ENCODE measurements around the gene ILKAP.

ILKAP gene

DNA sequence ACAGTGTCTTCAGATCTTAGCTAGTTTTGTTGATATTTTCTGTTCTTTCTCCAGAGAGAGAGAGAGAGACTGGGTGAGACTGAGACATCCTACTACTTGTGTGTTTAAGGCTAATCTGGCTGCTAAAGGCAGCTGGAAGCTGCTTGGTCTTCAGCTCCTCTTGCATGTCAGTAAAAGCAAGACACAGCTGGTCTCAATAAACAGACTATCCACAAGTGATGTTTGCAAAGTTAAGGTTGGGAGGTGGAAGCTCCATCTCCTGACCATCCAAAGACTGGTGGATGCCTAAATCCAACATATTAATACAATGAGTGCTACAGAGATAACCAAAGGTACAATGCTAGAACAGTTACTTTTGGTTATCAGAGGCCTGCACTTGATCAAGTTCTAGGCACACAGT is 26.9 kb downstream of the ILKAP start:
- Histone ChIP-seq H4K20me1 (ENCODE audit: insufficient read depth, low read length) (peaks cover 15% of the 10 kb centered on the region), H3K9me3 (ENCODE audit: insufficient read depth, low read length, severe bottlenecking) (no peaks in the 10 kb centered on the region), H3K79me2 (ENCODE audit: insufficient read depth, low read length) (no peaks in the 10 kb centered on the region), H2AFZ (ENCODE audit: low read depth, low read length) (no peak overlapping the region), H3K4me3 (ENCODE audit: low read depth in 1 of 2, low read length in 2 of 2) (no peak overlapping the region), H3K27ac (ENCODE audit: low read length) (no peak overlapping the region), H3K4me2 (ENCODE audit: insufficient read depth, low read length) (no peak overlapping the region), H3K4me1 (ENCODE audit: insufficient read depth, low read length) (no peaks in the 10 kb centered on the region), H3K9ac (ENCODE audit: low read depth, low read length) (no peak overlapping the region), H3K36me3 (ENCODE audit: insufficient read depth, low read length) (peaks cover 97% of the 10 kb centered on the region), H3K27me3 (ENCODE audit: insufficient read depth, low read length, poor library complexity) (no peaks in the 10 kb centered on the region)
- no peak for TF ChIP-seq EZH2 (IDR thresholded peaks at IDR 0.05; ENCODE audit: borderline replicate concordance, low read depth, low read length, severe bottlenecking)
- TF ChIP-seq, protein P1, sequence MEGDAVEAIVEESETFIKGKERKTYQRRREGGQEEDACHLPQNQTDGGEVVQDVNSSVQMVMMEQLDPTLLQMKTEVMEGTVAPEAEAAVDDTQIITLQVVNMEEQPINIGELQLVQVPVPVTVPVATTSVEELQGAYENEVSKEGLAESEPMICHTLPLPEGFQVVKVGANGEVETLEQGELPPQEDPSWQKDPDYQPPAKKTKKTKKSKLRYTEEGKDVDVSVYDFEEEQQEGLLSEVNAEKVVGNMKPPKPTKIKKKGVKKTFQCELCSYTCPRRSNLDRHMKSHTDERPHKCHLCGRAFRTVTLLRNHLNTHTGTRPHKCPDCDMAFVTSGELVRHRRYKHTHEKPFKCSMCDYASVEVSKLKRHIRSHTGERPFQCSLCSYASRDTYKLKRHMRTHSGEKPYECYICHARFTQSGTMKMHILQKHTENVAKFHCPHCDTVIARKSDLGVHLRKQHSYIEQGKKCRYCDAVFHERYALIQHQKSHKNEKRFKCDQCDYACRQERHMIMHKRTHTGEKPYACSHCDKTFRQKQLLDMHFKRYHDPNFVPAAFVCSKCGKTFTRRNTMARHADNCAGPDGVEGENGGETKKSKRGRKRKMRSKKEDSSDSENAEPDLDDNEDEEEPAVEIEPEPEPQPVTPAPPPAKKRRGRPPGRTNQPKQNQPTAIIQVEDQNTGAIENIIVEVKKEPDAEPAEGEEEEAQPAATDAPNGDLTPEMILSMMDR (IDR thresholded peaks at IDR 0.05; ENCODE audit: borderline replicate concordance, extremely low read depth, low read length, poor library complexity, severe bottlenecking): no peak
- DNase-seq (no peak), ATAC-seq (ENCODE audit: insufficient read depth, low read depth) (no peak)

DNA sequence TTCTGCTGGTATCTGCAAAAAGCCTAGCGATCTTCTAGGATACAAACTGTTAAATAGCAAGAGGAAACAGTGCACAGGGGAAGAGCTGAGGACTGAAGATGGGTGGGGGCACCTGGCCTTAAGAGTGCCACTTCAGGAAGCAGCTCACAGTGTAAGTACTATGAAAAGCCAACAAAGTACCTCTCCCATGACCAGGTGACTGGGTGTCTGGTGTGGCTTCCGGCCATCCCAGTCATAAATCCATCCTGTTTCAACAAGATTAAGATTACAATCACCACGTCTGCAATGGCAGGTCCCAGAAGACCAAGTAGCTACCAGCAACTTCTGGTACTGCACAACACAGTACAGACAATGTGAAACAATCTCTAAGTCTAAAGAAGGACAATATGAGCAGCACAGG is 28.8 kb downstream of the ILKAP start:
- peaks cover 94% of the 10 kb centered on the region for H3K36me3 ChIP-seq (ENCODE audit: insufficient read depth, low read length)
- H3K9ac ChIP-seq (ENCODE audit: low read depth, low read length): no peak overlapping the region
- H3K4me2 ChIP-seq (ENCODE audit: insufficient read depth, low read length): no peak overlapping the region

DNA sequence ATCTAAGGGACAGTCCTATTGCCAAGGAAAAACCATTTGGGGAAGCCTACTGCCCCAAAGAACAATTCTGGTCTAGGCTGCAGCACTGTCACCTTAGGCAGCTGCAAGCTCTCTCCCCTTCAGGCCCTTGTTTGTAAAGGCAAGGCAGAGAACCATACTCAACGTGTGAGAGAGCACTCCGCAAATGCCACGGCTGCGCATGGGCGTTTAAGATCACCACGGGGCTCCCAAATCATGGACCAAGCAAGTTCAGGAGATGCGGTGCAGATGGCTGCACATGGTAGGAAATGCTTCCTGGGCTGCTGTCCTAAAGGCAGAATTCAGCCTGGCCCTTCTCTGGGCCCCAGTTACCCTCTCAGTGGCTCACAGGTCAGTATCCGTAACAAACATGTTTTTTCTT is 29.2 kb downstream of the ILKAP start:
- no peak overlapping the region for H3K9ac ChIP-seq (ENCODE audit: low read depth, low read length)
- no peak overlapping the region for H2AFZ ChIP-seq (ENCODE audit: low read depth, low read length)
- no peak for ATAC-seq (ENCODE audit: insufficient read depth, low read depth)
- no peak overlapping the region for H3K4me3 ChIP-seq (ENCODE audit: low read depth in 1 of 2, low read length in 2 of 2)
- peaks cover 94% of the 10 kb centered on the region for H3K36me3 ChIP-seq (ENCODE audit: insufficient read depth, low read length)
- H3K4me1 ChIP-seq (ENCODE audit: insufficient read depth, low read length): no peaks in the 10 kb centered on the region
- H3K27me3 ChIP-seq (ENCODE audit: insufficient read depth, low read length, poor library complexity): no peaks in the 10 kb centered on the region
- H3K79me2 ChIP-seq (ENCODE audit: insufficient read depth, low read length): no peaks in the 10 kb centered on the region
- TF ChIP-seq, protein P1 (IDR thresholded peaks at IDR 0.05; ENCODE audit: borderline replicate concordance, extremely low read depth, low read length, poor library complexity, severe bottlenecking): no peak
- TF ChIP-seq EZH2 (IDR thresholded peaks at IDR 0.05; ENCODE audit: borderline replicate concordance, low read depth, low read length, severe bottlenecking): no peak
- no peak overlapping the region for H3K4me2 ChIP-seq (ENCODE audit: insufficient read depth, low read length)
- no peaks in the 10 kb centered on the region for H3K9me3 ChIP-seq (ENCODE audit: insufficient read depth, low read length, severe bottlenecking)
- H3K27ac ChIP-seq (ENCODE audit: low read length): no peak overlapping the region
- DNase-seq: no peak
- peaks cover 20% of the 10 kb centered on the region for H4K20me1 ChIP-seq (ENCODE audit: insufficient read depth, low read length)

More for the DNA sequence above, 28.8 kb downstream of the ILKAP start:
- no peak overlapping the region for H3K4me3 ChIP-seq (ENCODE audit: low read depth in 1 of 2, low read length in 2 of 2)
- H3K27me3 ChIP-seq (ENCODE audit: insufficient read depth, low read length, poor library complexity): no peaks in the 10 kb centered on the region
- ATAC-seq (ENCODE audit: insufficient read depth, low read depth) (no peak), DNase-seq (no peak)
- no peaks in the 10 kb centered on the region for H3K79me2 ChIP-seq (ENCODE audit: insufficient read depth, low read length)
- H4K20me1 ChIP-seq (ENCODE audit: insufficient read depth, low read length): peaks cover 19% of the 10 kb centered on the region
- H3K4me1 ChIP-seq (ENCODE audit: insufficient read depth, low read length): no peaks in the 10 kb centered on the region
- no peak overlapping the region for H2AFZ ChIP-seq (ENCODE audit: low read depth, low read length)
- TF ChIP-seq, protein P1 (IDR thresholded peaks at IDR 0.05; ENCODE audit: borderline replicate concordance, extremely low read depth, low read length, poor library complexity, severe bottlenecking): no peak
- no peak for TF ChIP-seq EZH2 (IDR thresholded peaks at IDR 0.05; ENCODE audit: borderline replicate concordance, low read depth, low read length, severe bottlenecking)
- no peak overlapping the region for H3K27ac ChIP-seq (ENCODE audit: low read length)
- H3K9me3 ChIP-seq (ENCODE audit: insufficient read depth, low read length, severe bottlenecking): no peaks in the 10 kb centered on the region

DNA sequence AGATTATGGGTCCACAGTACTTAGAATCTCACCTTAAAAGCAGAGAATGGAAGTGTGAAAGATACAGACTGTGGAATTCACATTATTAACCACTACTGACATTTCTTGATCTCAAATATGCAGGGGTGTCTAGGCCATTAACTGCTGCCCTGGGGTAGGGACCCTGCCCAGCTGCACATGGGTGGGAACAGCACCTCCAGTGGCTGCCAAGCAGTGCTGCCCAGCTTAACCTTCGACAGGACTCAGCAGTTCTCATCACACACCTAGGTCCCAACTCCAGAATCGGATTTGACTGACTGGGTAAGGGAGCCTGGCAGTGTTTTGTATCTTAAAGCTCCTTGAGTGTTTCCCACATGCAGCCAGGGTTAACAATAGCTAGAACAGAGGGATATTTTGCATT is 29.8 kb downstream of the ILKAP start:
- Histone ChIP-seq H3K27ac (ENCODE audit: low read length) (no peak overlapping the region), H3K9me3 (ENCODE audit: insufficient read depth, low read length, severe bottlenecking) (no peaks in the 10 kb centered on the region), H3K4me2 (ENCODE audit: insufficient read depth, low read length) (no peak overlapping the region), H3K4me1 (ENCODE audit: insufficient read depth, low read length) (no peaks in the 10 kb centered on the region), H3K36me3 (ENCODE audit: insufficient read depth, low read length) (peaks cover 94% of the 10 kb centered on the region), H3K79me2 (ENCODE audit: insufficient read depth, low read length) (no peaks in the 10 kb centered on the region), H3K27me3 (ENCODE audit: insufficient read depth, low read length, poor library complexity) (no peaks in the 10 kb centered on the region), H2AFZ (ENCODE audit: low read depth, low read length) (no peak overlapping the region), H3K9ac (ENCODE audit: low read depth, low read length) (no peak overlapping the region), H3K4me3 (ENCODE audit: low read depth in 1 of 2, low read length in 2 of 2) (no peak overlapping the region), H4K20me1 (ENCODE audit: insufficient read depth, low read length) (peaks cover 20% of the 10 kb centered on the region)
- 0 out of 3 replicates have a peak, but pooled peaks have one; percentile 59 for ATAC-seq (ENCODE audit: insufficient read depth, low read depth)
- no peak for TF ChIP-seq EZH2 (IDR thresholded peaks at IDR 0.05; ENCODE audit: borderline replicate concordance, low read depth, low read length, severe bottlenecking)
- TF ChIP-seq, protein P1 (IDR thresholded peaks at IDR 0.05; ENCODE audit: borderline replicate concordance, extremely low read depth, low read length, poor library complexity, severe bottlenecking): peak; percentile 54
- DNase-seq: no peak

All from DND-41 (cell line).